GM20000 (cell line): ENCODE measurements around the gene CD151.

Source experiments
- DNase-seq: peaks from one replicate; pipeline ENCODE4 v3.0.0; 2012; ENCODE audit warnings: low spot score
- CTCF ChIP-seq: IDR thresholded peaks from 2 replicates; pipeline ENCODE4 v1.5.1; 2012; ENCODE audit warnings: mild to moderate bottlenecking, control low read depth; ENCODE audit errors: extremely low read depth, missing control alignments

Gene CD151

DNA sequence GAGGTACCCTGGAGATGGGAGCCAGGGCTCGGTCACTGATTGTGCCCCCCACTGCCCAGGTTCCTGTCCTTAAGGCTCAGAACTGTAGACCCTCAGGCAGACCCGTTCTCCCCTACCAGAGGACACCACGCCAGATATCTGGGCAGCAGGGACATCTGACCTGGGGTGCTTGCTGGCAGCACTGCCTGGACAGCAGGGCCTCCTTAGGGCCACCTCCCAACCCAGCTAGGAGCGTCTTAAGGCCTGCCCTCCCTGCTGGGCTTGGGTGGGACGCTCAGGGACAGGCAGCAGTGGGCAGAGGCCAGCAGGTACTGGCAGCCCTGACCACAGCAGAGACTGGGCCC, 6.5 kb downstream of the CD151 start:
- DNase-seq, result no peak
- TF ChIP-seq CTCF, result no peak

GRCh38 chr11:839875-840617, 7.3 kb downstream of the CD151 start:
- no peak for TF ChIP-seq CTCF
- DNase-seq, result no peak

GRCh38 chr11:841981-842369, 9.2 kb downstream of the CD151 start:
- no peak for TF ChIP-seq CTCF
- DNase-seq, result no peak

DNA sequence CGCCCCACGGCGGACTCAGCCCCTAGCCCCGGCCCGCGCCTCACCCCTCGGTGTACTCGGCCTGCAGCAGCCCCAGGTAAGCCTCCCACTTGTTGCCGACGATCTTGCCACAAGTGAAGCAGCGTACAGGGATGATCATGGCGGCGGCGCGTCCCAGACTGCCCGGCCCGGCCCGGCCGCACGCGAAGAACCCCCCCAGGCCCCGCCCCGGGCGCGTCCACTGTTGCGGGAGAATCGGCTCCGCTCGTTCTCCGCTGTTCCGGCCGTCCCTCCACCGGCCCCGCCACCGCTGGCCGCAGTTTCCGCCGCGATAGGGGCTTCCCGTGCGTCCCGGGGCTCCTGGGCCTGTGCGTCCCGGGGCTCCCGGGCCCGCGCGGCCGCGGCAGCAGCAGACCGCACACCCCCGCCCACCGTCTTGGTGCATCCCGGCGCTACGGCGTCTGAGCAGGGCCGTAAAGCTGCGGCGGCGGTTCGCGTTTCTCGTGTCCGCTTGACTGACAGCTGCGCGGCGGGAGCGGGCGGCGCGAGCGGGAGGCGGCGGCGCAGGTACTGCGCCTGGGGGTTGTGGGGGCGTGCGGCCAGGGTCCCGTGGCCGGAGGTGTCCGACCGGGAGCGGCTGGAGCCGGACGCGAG, 9.7 kb downstream of the CD151 start, which contains the start of the genes POLR2L and TSPAN4:
Gene POLR2L, minus strand, starts transcription at position 160 of the 633 bp plus-strand sequence. Its CDS starts 21 bp downstream, at position 139.
Gene TSPAN4, plus strand, starts transcription at position 483 of the 633 bp plus-strand sequence. CDS start 7,453 bp downstream, outside the sequence.
- DNase-seq, result peak; percentile 98
- TF ChIP-seq CTCF, result no peak

DNA sequence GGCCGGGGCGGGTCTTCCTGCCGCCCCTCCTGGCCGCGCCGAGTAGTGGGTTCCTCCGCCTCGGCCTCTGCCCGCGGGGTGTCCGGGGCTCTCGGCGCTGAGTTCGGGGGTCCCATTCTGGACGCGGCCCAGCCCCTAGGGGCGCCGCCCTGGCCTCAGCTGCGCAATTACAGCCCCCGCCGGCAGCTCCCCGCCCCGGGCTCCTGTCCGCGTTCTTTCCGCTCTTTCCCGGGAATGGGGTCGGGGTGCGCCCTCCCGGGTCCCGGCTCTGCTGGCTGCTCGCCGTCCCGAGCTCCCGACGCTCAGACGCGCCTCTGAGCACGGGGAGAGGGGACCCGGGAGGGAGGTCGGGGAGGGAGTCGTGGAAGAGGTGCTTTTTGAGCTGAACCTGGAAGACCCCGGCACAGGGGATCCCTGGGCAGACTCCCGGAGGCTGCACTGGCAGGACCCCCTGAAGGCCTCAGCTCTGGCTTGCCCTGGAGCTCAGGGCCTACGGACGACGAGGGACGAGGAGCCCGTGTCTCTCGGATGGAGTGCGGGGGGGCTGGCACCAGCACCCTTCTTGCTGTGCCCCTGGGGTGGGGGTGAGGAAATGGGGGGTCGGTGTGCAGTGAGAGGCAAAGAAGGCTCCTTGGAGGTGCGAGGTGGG, 10.5 kb downstream of the CD151 start:
- DNase-seq, result no peak
- no peak for TF ChIP-seq CTCF

DNA sequence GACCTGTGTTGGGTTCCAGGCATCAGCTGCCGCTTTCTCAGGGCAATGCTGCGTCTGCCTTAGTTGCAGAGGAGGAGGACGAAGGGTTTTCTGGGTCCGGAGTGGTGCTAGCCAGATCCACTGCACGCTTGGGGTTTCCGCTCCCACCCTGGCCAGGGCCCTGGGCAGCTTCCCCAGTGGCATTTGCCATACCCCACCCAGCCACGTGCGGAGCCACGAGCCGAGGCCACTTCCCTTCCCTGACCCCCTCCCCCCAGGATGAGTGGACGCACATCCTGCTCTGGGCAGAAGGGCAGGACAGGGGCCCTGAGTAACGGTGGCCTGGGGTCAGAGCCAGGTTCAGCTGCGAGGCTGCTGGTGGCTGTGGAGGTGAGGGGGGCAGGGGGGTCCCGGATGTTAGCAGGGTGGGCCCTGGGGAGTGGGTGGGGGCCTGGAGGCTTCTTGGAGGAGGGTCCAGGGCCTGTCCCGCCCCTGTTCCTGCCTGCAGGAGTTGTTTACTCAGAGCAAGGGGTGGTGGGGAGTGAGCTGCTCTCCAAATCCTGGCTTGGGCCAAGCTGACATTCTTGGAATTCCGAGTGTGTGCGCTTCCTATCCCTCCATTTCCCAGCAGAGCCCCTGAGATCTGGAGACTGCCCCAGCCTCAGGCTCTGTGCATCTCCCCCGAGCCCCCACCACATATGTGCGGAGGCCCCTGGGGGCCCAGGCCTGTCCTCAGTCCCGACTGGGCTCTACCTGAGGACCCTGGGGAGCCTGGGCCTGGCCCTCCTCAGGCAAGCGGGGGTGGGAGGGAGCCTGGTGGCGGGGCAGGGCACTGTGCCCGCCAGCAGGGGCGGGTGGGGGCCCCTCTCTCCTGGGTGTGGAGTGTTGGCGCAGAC, 11.3 kb downstream of the CD151 start:
- no peak for TF ChIP-seq CTCF
- no peak for DNase-seq
